Mesenteric fat pad (tissue), 1 donor: ENCODE data around the gene RGS16. TPM values are rescaled to one million over a fixed set of nuclear protein-coding genes. Genes with fewer than 3 reads are reported as not detected.
"Not testable (repeated sequence)": the region's sequence is repeated elsewhere in the genome, so short reads cannot be mapped to it uniquely, and the experiment has no call there.

Experiments used
- DNase-seq: peaks from one replicate; pipeline ENCODE4 v3.0.0-alpha.2; 2020; ENCODE audit warnings: low spot score
- long read RNA-seq: library from polyadenylated mRNA; unstranded; transcript quantifications from one replicate; pipeline ENCODE4 v2.0.0, GENCODE V29; 2020
- total RNA-seq: library from RNA; stranded (reverse); fragmentation: NEBNext Ultra II Directional; extraction: Animal tissue kit (Norgen Biotek cat#: 25700); gene quantifications from one replicate; pipeline ENCODE4 v1.2.1, GENCODE V29; 2021
- donor health status: DM: yes; HTN: yes; CAD: no.

RGS16 gene
- total RNA-seq: 25.0 TPM
- long read RNA-seq, transcript RGS16-201 (5 exons, 2,427 nt): major isoform, 67 of 110 reads
- long read RNA-seq, partial matches to known transcripts: 30 of 110 reads
- long read RNA-seq, other reads (novel, unspliced or antisense): 13 of 110 reads

- DNase-seq: peak; percentile 98
Measured at GRCh38 chr1:182604175-182605164, at the start of gene RGS16. Gene RGS16, minus strand, starts transcription at chr1:182604389. Its CDS starts 130 bp downstream, at chr1:182604259.

GRCh38 chr1:182653986-182654385 lies 49.8 kb upstream of the RGS16 start:
- DNase-seq: no peak

- DNase-seq: no peak
Measured at GRCh38 chr1:182652933-182653332, 48.7 kb upstream of the RGS16 start.

- DNase-seq: no peak
Measured at GRCh38 chr1:182651339-182651724, 47.1 kb upstream of the RGS16 start.

- DNase-seq: no peak
Measured at GRCh38 chr1:182650678-182651338, 46.6 kb upstream of the RGS16 start.

- no peak for DNase-seq
Measured at GRCh38 chr1:182649041-182649440, 44.9 kb upstream of the RGS16 start.

GRCh38 chr1:182646739-182647138 lies 42.5 kb upstream of the RGS16 start:
- DNase-seq: no peak

- DNase-seq: no peak
Measured at GRCh38 chr1:182644886-182645285, 40.7 kb upstream of the RGS16 start.

- no peak for DNase-seq
Measured at GRCh38 chr1:182643699-182644098, 39.5 kb upstream of the RGS16 start.

- DNase-seq: no peak
Measured at GRCh38 chr1:182642461-182642860, 38.3 kb upstream of the RGS16 start.

GRCh38 chr1:182641561-182641960 lies 37.4 kb upstream of the RGS16 start:
- no peak for DNase-seq

- DNase-seq: no peak
Measured at GRCh38 chr1:182639330-182639729, 35.1 kb upstream of the RGS16 start.

- DNase-seq: no peak
Measured at GRCh38 chr1:182637769-182638168, 33.6 kb upstream of the RGS16 start.

- no peak for DNase-seq
Measured at GRCh38 chr1:182635871-182636270, 31.7 kb upstream of the RGS16 start.

- no peak for DNase-seq
Measured at GRCh38 chr1:182634306-182635072, 30.3 kb upstream of the RGS16 start.

GRCh38 chr1:182633657-182634281 lies 29.6 kb upstream of the RGS16 start:
- no peak for DNase-seq

GRCh38 chr1:182633031-182633430 lies 28.8 kb upstream of the RGS16 start:
- DNase-seq: no peak

GRCh38 chr1:182632441-182632857 lies 28.3 kb upstream of the RGS16 start:
- not testable (repeated sequence) for DNase-seq

GRCh38 chr1:182631954-182632353 lies 27.8 kb upstream of the RGS16 start:
- DNase-seq: no peak

- DNase-seq: no peak
Measured at GRCh38 chr1:182631053-182631677, 27.0 kb upstream of the RGS16 start.
